HCT116 (cell line): Measurements from ENCODE around the gene CPT1B. TPM values are rescaled to one million over a fixed set of nuclear protein-coding genes. Genes with fewer than 3 reads are reported as not detected.

Experiments used
- ATAC-seq: fragments of 200-7000 bp; cut with Tn5 transposase; 2 replicates; pipeline ENCODE4 v1.9.1; 2020; ENCODE audit warnings: mild to moderate bottlenecking, moderate library complexity
- BruUV-seq: library from RNA; stranded (reverse); fragments of 400-500 nt; replicated peaks from 2 replicates; lab custom pipeline; 2021; lab: Mats Ljungman, UMichigan
- CTCF ChIA-PET: fragments of 300-600 bp; sonication (Branson Sonifier 250); formaldehyde crosslinking; loops from one replicate; lab custom pipeline; 2021; ENCODE audit warnings: antibody characterized with exemption; lab: Charles Lee
- POLR2A ChIA-PET: fragments of 300-600, 350-600 bp; sonication (Branson Sonifier 250); formaldehyde crosslinking; loops from one replicate; lab custom pipeline; 2021; ENCODE audit warnings: antibody characterized with exemption; lab: Charles Lee
- RAD21 ChIA-PET, 2 experiments: fragments of 300-600 bp; sonication (Branson Sonifier 250); formaldehyde crosslinking; loops; one replicate each; lab custom pipeline; 2023; ENCODE audit warnings: low total read pairs in 2 of 2; ENCODE audit not compliant: uncharacterized antibody in 2 of 2, unreplicated experiment in 2 of 2, low non-redundant PET in 1 of 2; lab: Charles Lee
- DNase-seq: peaks from one replicate; pipeline ENCODE4 v3.0.0-alpha.2; 2010; ENCODE audit warnings: low read depth, low spot score
- H2AFZ ChIP-seq: fragments of 200-600 bp; shearing (Covaris generic), sonication (generic); 2 replicates; pipeline ENCODE4 v1.6.1; 2017; ENCODE audit warnings: low read depth, mixed run types, mixed read lengths, antibody characterized with exemption, low read length; ENCODE audit not compliant: poor library complexity, severe bottlenecking
- H3K27ac ChIP-seq: 2 replicates; pipeline ENCODE4 v1.5.1; 2012; ENCODE audit warnings: low read depth, low read length
- H3K27me3 ChIP-seq: fragments of 200-600 bp; sonication (generic); 2 replicates; pipeline ENCODE4 v1.6.1; 2016; ENCODE audit warnings: mixed run types, low read length, mixed read lengths; ENCODE audit not compliant: insufficient read depth
- H3K36me3 ChIP-seq, 2 experiments: fragments of 200-500 bp in 1 of 2; fragments of 200-600 bp in 1 of 2; sonication (Bioruptor generic) in 1 of 2; sonication (generic) in 1 of 2; 2 replicates each; pipeline versions ENCODE4 v1.5.1 to v1.6.1; 2014 to 2016; ENCODE audit warnings: low read length in 2 of 2, inconsistent platforms in 1 of 2, mixed read lengths in 1 of 2, mixed run types in 1 of 2; ENCODE audit not compliant: insufficient read depth in 2 of 2, control insufficient read depth in 1 of 2
- H3K4me1 ChIP-seq, 2 experiments: fragments of 200-600 bp in 1 of 2; sonication (generic) in 1 of 2; 2 replicates each; pipeline versions ENCODE4 v1.5.1 to v1.6.1; 2012 to 2017; ENCODE audit warnings: low read length in 2 of 2, inconsistent platforms in 1 of 2, mild to moderate bottlenecking in 1 of 2, mixed read lengths in 1 of 2, mixed run types in 1 of 2, moderate library complexity in 1 of 2; ENCODE audit not compliant: insufficient read depth in 2 of 2, control insufficient read depth in 1 of 2
- H3K4me2 ChIP-seq: fragments of 200-600 bp; sonication (generic); 2 replicates; pipeline ENCODE4 v1.6.1; 2017; ENCODE audit warnings: mixed run types, low read length, mixed read lengths
- H3K4me3 ChIP-seq, 2 experiments: fragments of 200-600 bp in 1 of 2; sonication (generic) in 1 of 2; replicated peaks in 1 of 2; 2 replicates each; pipeline ENCODE4 v1.5.1; 2011 to 2016; ENCODE audit warnings: low read length in 2 of 2, control low read depth in 1 of 2, low read depth in 1 of 2, mild to moderate bottlenecking in 1 of 2, mixed read lengths in 1 of 2, mixed run types in 1 of 2
- H3K79me2 ChIP-seq: fragments of 200-600 bp; sonication (generic); 2 replicates; pipeline ENCODE4 v1.6.1; 2017; ENCODE audit warnings: mild to moderate bottlenecking, mixed run types, low read length, moderate library complexity, mixed read lengths; ENCODE audit not compliant: insufficient read depth
- H3K9ac ChIP-seq: fragments of 200-600 bp; sonication (generic); 2 replicates; pipeline ENCODE4 v1.6.1; 2016; ENCODE audit warnings: low read length, mixed read lengths
- H3K9me2 ChIP-seq: fragments of 200-600 bp; sonication (generic), shearing (Covaris generic); 2 replicates; pipeline ENCODE4 v1.6.1; 2017; ENCODE audit warnings: mixed run types, mild to moderate bottlenecking, moderate library complexity; ENCODE audit not compliant: insufficient read depth
- H3K9me3 ChIP-seq, 2 experiments: fragments of 200-500 bp in 1 of 2; fragments of 200-600 bp in 1 of 2; sonication (Bioruptor generic) in 1 of 2; sonication (generic) in 1 of 2; 2 replicates each; pipeline ENCODE4 v1.6.1; 2014 to 2017; ENCODE audit warnings: low read length in 2 of 2, mixed read lengths in 2 of 2, inconsistent platforms in 1 of 2, low read depth in 1 of 2, mild to moderate bottlenecking in 1 of 2, mixed run types in 1 of 2, moderate library complexity in 1 of 2; ENCODE audit not compliant: control insufficient read depth in 1 of 2, insufficient read depth in 1 of 2
- H4K20me1 ChIP-seq: fragments of 200-600 bp; sonication (generic), shearing (Covaris generic); 2 replicates; pipeline ENCODE4 v1.6.1; 2017; ENCODE audit warnings: mixed run types, mild to moderate bottlenecking, moderate library complexity; ENCODE audit not compliant: insufficient read depth
- FOSL1 ChIP-seq: IDR thresholded peaks from 2 replicates; pipeline ENCODE4 v1.6.1; 2012; ENCODE audit warnings: low read depth
- POLR2A ChIP-seq: IDR thresholded peaks from 2 replicates; pipeline ENCODE4 v1.7.0; 2011; ENCODE audit warnings: borderline replicate concordance; ENCODE audit not compliant: insufficient read depth, insufficient read length; ENCODE audit errors: extremely low read depth
- REST ChIP-seq: IDR thresholded peaks from 2 replicates; pipeline ENCODE4 v1.6.1; 2012; ENCODE audit warnings: low read depth
- SP1 ChIP-seq: IDR thresholded peaks from 2 replicates; pipeline ENCODE4 v1.6.1; 2012; ENCODE audit warnings: low read depth
- SRF ChIP-seq: IDR thresholded peaks from 2 replicates; pipeline ENCODE4 v1.6.1; 2012; ENCODE audit warnings: low read depth
- ZBTB33 ChIP-seq: IDR thresholded peaks from 2 replicates; pipeline ENCODE4 v1.6.1; 2011; ENCODE audit warnings: mild to moderate bottlenecking, low read length, moderate library complexity; ENCODE audit not compliant: insufficient replicate concordance; ENCODE audit errors: extremely low read depth
- ZFX ChIP-seq: fragments of 450-650 bp; IDR thresholded peaks from 2 replicates; pipeline ENCODE4 v1.6.1; 2017
- intact Hi-C: fragments of 100-400 bp; cut with micrococcal nuclease; formaldehyde crosslinking; loops from 2 replicates; pipeline ENCODE4 v1.10.0; 2022
- total RNA-seq: library from RNA; stranded (reverse); gene quantifications from one replicate; pipeline ENCODE4 v1.2.1, GENCODE V29; 2021; ENCODE audit not compliant: unreplicated experiment

CPT1B gene
- total RNA-seq, 1 experiment from 2014 or later: 35.1 TPM

- TF ChIP-seq POLR2A (no peak), ZBTB33 (no peak), REST (no peak), FOSL1 (no peak), SP1 (no peak), SRF (no peak), ZFX (no peak)
- TF ChIP-seq, all 23 proteins: peak for 0
- RAD21 ChIA-PET: no interaction called here
- CTCF ChIA-PET: no interaction called here
- no peak overlapping the region for H3K4me3 ChIP-seq
- peaks cover 5 to 24% of the 10 kb centered on the region in 2 experiments for H3K4me1 ChIP-seq
- BruUV-seq: no TSS peak
- no peaks in the 10 kb centered on the region for H3K36me3 ChIP-seq
- DNase-seq (no peak), ATAC-seq (no peak)
- H3K9me2 ChIP-seq: no peaks in the 10 kb centered on the region
- no peak overlapping the region for H3K27ac ChIP-seq
- POLR2A ChIA-PET: no interaction called here
- no peak overlapping the region for H2AFZ ChIP-seq
- H3K27me3 ChIP-seq: no peaks in the 10 kb centered on the region
- peaks cover 17% of the 10 kb centered on the region; the same call in 1 of the 2 replicates for H3K79me2 ChIP-seq
- H3K9ac ChIP-seq: no peak overlapping the region
- no peaks in the 10 kb centered on the region for H3K9me3 ChIP-seq
- intact Hi-C loops: no loop called here
- H4K20me1 ChIP-seq: no peaks in the 10 kb centered on the region
- no peak overlapping the region for H3K4me2 ChIP-seq
Measured at GRCh38 chr22:50585238-50585637, 7.0 kb upstream of the CPT1B start.
